ENCODE measurements around the gene EIF2S2.
"Not testable (repeated sequence)": the region's sequence is repeated elsewhere in the genome, so short reads cannot be mapped to it uniquely, and the experiment has no call there.

The EIF2S2 gene

GRCh38 chr20:34111702-34112599 lies at the start of gene EIF2S2:
Gene EIF2S2 (minus strand): TSS chr20:34112243. CDS start chr20:34112110, 133 bp downstream.
- peak; percentile 92 for DNase-seq

- DNase-seq: not testable (repeated sequence)
Observed at GRCh38 chr20:34157697-34158096, 45.7 kb upstream of the EIF2S2 start.

DNA sequence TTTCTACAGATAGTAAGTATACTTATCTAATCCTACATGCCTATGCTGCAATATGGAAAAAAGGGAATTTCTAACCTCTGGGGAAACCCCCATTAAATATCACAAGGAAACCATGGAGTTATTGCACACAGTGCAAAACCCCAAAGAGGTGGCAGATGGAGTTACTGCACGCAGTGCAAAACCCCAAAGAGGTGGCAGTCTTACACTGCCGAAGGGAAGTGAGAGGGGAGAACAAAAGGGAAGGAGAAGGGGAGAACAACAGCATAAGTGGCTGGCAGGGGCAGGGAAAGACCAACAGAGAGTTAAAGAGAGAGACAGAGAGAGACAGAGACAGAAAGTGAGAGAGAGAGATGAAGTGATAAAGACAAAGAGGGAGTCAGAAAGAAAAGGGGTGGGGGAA lies 43.8 kb upstream of the EIF2S2 start:
- no peak for DNase-seq

DNA sequence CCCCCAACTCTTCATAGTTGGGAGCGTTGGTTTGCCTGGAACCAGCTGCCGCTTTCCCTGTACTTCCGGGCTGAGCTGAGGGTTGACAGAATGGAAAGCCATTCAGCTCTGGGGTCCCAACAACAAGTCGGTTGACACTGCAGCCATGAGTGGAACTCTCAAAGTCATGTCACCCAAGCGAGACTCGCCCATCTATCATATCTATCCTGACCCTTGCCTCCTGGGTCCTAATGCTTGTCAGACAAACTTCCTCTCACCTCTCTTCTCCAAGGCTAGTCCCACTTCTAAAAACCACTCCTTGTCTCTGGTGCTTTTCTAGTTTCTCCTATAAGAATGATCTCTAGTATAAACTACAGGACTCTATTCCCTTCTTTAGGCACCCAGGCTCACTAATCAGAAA lies 41.1 kb upstream of the EIF2S2 start:
- not testable (repeated sequence) for DNase-seq

DNA sequence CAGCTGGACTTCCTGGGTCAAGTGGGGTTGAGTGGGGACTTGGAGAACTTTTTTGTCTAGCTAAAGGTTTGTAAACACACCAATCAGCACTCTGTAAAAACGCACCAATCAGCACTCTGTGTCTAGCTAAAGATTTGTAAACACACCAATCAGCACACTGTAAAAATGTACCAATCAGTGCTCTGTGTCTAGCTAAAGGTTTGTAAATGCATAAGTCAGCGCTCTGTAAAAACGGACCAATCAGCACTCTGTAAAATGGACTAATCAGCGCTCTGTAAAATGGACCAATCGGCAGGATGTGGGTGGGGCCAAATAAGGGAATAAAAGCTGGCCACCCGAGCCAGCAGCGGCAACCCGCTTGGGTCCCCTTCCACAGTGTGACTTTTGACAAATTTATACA lies 40.0 kb upstream of the EIF2S2 start:
- DNase-seq: not testable (repeated sequence)

DNA sequence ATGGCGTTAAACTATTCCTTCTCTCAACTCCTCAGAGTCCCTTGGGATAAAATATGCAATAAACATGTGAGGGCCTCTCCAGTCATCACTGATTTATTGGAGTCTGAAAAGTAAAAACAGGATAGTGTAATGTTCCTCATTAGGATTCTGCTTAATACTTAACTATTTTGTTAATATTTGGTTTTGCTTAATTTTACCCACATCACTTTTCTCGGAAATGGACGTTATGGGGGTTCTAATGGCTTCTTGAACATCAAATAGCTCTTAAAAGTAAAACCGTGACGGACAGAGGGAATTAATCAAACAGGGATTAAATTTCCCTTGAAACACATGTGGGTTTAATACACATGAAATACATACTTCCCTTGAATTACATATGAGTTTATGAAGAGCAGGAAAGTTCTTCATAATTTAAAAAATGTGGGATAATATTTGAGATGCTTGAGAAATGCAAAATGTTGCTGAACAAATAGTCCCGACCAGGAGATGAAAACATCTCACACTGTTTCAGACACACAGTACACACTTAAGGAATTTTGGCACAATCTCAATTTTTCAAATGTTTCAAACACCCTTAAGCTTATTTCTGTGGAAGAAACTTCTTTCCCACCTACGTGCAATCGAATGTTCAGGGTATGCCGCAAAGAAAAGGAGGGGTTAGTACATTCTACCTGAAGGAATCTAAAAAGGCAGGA lies 38.4 kb upstream of the EIF2S2 start:
- peak in 1 of 2 donors; percentile 15 for DNase-seq

GRCh38 chr20:34145280-34145819 lies 33.3 kb upstream of the EIF2S2 start:
- no peak for DNase-seq

GRCh38 chr20:34143951-34144350 lies 31.9 kb upstream of the EIF2S2 start:
- no peak for DNase-seq

DNA sequence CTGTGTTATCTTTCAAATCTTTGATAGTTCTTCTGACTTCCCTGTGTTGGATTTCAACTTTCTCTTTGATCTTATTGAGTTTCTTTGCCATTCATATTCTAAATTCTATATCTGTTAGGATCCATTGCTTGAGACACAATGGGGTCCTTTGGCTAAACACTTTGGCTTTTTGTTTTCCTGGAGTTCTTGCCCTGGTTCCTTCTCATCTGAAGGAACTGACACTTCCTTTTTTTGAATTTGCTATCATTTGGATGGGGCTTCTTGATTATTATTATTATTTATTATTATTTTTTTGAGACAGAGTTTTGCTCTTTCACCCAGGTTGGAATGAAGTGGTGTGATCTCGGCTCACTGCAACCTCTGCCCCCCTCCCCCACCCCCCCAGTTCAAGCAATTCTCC lies 30.1 kb upstream of the EIF2S2 start:
- DNase-seq: no peak

DNA sequence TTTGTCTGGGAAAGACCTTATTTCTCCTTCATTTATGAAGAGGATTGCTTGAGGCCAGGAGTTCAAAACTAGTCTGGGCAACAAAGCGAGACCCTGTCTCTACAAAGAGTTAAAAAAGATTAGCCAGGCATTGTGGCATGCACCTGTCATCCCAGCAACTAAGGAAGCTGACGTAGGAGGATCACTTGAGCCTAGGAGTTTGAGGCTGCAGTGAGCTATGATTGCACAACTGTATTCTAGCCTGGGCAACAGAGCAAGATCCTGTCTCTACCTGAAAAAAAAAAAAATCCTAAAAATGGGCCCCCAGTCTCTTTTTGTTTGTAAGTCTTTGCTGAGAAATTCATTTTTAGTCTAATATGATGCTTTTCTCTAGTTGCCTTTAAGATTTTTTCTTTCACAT lies 29.2 kb upstream of the EIF2S2 start:
- no peak for DNase-seq

GRCh38 chr20:34135525-34136275 lies 23.7 kb upstream of the EIF2S2 start:
- DNase-seq: not testable (repeated sequence)

DNA sequence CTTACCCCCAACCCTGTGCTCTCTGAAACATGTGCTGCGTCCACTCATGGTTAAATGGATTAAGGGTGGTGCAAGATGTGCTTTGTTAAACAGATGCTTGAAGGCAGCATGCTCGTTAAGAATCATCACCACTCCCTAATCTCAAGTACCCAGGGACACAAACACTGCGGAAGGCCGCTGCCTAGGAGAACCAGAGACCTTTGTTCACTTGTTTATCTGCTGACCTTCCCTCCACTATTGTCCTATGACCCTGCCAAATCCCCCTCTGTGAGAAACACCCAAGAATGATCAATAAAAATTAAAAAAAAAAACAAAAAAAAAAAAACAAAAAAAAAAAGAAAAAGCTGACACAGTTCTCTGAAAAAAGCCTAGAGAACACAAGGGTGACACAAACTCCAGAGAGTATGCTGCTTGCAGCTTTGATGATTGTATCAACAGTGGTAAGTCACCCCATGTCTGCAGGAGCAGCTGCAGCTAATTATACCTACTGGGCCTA lies 21.4 kb upstream of the EIF2S2 start:
- DNase-seq: not testable (repeated sequence)

- not testable (repeated sequence) for DNase-seq
Observed at GRCh38 chr20:34132943-34133342, 20.9 kb upstream of the EIF2S2 start.

GRCh38 chr20:34132491-34132890 lies 20.4 kb upstream of the EIF2S2 start:
- not testable (repeated sequence) for DNase-seq

DNA sequence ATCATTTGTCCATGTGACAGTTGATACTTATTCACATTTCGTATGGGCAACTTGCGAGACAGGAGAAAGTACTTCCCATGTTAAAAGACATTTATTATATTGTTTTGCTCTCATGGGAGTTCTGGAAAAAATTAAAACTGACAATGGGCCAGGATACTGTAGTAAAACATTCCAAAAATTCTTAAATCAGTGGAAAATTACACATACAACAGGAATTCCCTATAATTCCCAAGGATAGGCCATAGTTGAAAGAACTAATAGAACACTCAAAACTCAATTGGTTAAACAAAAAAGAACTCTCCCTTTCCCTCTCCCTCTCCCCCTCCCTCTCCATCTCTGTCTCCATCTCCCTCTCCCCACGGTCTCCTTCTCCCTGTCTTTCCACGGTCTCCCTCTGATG lies 19.4 kb upstream of the EIF2S2 start:
- DNase-seq: no peak

GRCh38 chr20:34129518-34130162 lies 17.6 kb upstream of the EIF2S2 start:
- peak; percentile 19 to 56 for DNase-seq

- DNase-seq: no peak
Observed at GRCh38 chr20:34127792-34128191, 15.7 kb upstream of the EIF2S2 start.

GRCh38 chr20:34124469-34125249 lies 12.6 kb upstream of the EIF2S2 start:
- no peak for DNase-seq

DNA sequence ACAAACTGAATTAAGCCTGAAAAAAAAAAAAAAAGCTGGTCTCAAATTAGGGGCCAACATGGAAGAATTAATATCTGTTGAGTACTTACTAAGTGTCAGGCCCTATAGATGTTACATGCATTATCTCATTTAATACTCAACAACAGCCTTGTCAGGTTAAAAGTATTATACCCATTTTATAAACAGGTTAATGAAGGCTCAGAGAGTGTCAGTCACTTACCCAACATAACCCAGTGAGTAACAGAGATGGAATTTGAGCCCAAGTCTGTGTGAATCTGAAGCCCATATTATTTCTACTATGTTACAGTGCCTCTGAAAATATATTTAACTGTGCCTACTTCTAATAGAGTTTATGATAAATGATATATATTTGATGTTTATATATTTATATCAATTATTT lies 11.3 kb upstream of the EIF2S2 start:
- no peak for DNase-seq

- DNase-seq: no peak
Observed at GRCh38 chr20:34122274-34122980, 10.4 kb upstream of the EIF2S2 start.

GRCh38 chr20:34120213-34120612 lies 8.2 kb upstream of the EIF2S2 start:
- DNase-seq: no peak
